ENCODE measurements around the gene SMG5.

- TF ChIP-seq CTCF (IDR thresholded peaks at IDR 0.05) (no peak), ZFX (IDR thresholded peaks at IDR 0.05; ENCODE audit: borderline replicate concordance) (no peak)
These were observed 33.0 kb downstream of the SMG5 start for GRCh38 chr1:156249593-156249992.
